Ovary (tissue), 3 donors: ENCODE results near the gene MED28.

Experiments
- EP300 ChIP-seq: sonication (generic); formaldehyde crosslinking; IDR thresholded peaks from one replicate; pipeline ENCODE4 v1.6.1; 2017; ENCODE audit warnings: antibody characterized with exemption
- POLR2A ChIP-seq: fragments of 450-650 bp; IDR thresholded peaks from one replicate; pipeline ENCODE4 v1.6.1; 2017; ENCODE audit warnings: antibody characterized with exemption, mild to moderate bottlenecking, moderate library complexity
- TF ChIP-seq, protein P1 (sequence below), 3 donors: fragments of 450-650 bp in 2 of 3; fragments of 200-600 bp in 1 of 3; IDR thresholded peaks; one replicate each; pipeline versions ENCODE4 v1.5.1 to v1.8.0; 2016 to 2022; ENCODE audit warnings: antibody characterized with exemption in 3 of 3, mild to moderate bottlenecking in 1 of 3
- donor health status: DM: no; HTN: no; CAD: no.

DNA sequence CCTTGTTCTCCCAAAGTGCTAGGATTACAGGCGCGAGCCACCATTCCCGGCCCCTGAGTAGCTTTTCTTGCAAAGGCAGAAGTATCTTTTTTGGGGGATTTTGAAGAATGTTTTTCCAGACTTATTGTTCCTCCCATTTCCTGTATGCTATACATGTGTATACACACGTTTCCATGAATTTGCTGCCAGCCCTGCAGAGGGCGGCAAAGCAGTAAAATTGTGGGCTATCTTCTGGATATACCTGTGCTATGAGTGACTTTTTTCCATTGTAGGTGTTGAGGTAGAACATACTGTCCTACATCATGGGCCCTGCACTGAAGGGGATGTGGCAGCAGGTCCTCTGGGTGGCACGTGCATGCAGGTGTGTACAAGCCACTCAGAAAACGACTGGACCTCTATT lies 16.9 kb upstream of the MED28 start:
- TF ChIP-seq POLR2A = no peak
- TF ChIP-seq, protein P1, sequence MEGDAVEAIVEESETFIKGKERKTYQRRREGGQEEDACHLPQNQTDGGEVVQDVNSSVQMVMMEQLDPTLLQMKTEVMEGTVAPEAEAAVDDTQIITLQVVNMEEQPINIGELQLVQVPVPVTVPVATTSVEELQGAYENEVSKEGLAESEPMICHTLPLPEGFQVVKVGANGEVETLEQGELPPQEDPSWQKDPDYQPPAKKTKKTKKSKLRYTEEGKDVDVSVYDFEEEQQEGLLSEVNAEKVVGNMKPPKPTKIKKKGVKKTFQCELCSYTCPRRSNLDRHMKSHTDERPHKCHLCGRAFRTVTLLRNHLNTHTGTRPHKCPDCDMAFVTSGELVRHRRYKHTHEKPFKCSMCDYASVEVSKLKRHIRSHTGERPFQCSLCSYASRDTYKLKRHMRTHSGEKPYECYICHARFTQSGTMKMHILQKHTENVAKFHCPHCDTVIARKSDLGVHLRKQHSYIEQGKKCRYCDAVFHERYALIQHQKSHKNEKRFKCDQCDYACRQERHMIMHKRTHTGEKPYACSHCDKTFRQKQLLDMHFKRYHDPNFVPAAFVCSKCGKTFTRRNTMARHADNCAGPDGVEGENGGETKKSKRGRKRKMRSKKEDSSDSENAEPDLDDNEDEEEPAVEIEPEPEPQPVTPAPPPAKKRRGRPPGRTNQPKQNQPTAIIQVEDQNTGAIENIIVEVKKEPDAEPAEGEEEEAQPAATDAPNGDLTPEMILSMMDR (IDR thresholded peaks at IDR 0.05) = no peak
- no peak for TF ChIP-seq EP300
